ENCODE results near the gene TECTB. TPM values are rescaled to one million over a fixed set of nuclear protein-coding genes. Genes with fewer than 3 reads are reported as not detected.

The TECTB gene
- total RNA-seq, 5 donors from 2014 or later (not counting 1 experiment from before 2014, with no cell fraction given): not detected

GRCh38 chr10:112330607-112331160, 47.5 kb downstream of the TECTB start:
- peaks cover 0 to 2% (median 2%) of the 10 kb centered on the region in 3 donors for H3K4me1 Mint-ChIP-seq
- no peak overlapping the region for H3K4me3 ChIP-seq (ENCODE audit: control insufficient read depth in 1 of 2, extremely low read depth in 1 of 2, low read length in 1 of 2)
- H3K27me3 ChIP-seq (replicated peaks in 1 of 2; ENCODE audit: control insufficient read depth in 2 of 2, extremely low read depth in 1 of 2, insufficient read depth in 2 of 2, low read length in 1 of 2): peaks cover under 1 to 2% of the 10 kb centered on the region in 2 experiments
- DNase-seq (no peak), ATAC-seq (replicated peaks in 1 of 4) (no peak)
- WGBS (ENCODE audit: insufficient coverage): no CpG with 5 or more reads among the region's 1 CpG
- H3K4me3 Mint-ChIP-seq: no peak overlapping the region
- ChIA-PET POLR2A (no interaction called here), CTCF (no interaction called here)
- no peaks in the 10 kb centered on the region for H3K36me3 Mint-ChIP-seq
- no peak overlapping the region for H3K27ac Mint-ChIP-seq
- no peaks in the 10 kb centered on the region for H3K4me1 ChIP-seq (ENCODE audit: control insufficient read depth in 1 of 2, extremely low read depth in 1 of 2, insufficient read depth in 2 of 2, low read length in 2 of 2)
- H3K36me3 ChIP-seq (ENCODE audit: control insufficient read depth in 2 of 2, extremely low read depth in 1 of 2, insufficient read depth in 1 of 2, low read length in 1 of 2): no peaks in the 10 kb centered on the region
- H3K27me3 Mint-ChIP-seq: peaks cover 12 to 14% of the 10 kb centered on the region in 2 donors
- H3K9me3 Mint-ChIP-seq: no peaks in the 10 kb centered on the region
- no peaks in the 10 kb centered on the region for H3K9me3 ChIP-seq
- H3K27ac ChIP-seq (ENCODE audit: low read length): no peak overlapping the region

GRCh38 chr10:112332022-112332421, 48.8 kb downstream of the TECTB start:
- Histone ChIP-seq H3K27me3 (replicated peaks in 1 of 2; ENCODE audit: control insufficient read depth in 2 of 2, extremely low read depth in 1 of 2, insufficient read depth in 2 of 2, low read length in 1 of 2) (no peaks in the 10 kb centered on the region), H3K4me3 (ENCODE audit: control insufficient read depth in 1 of 2, extremely low read depth in 1 of 2, low read length in 1 of 2) (no peak overlapping the region), H3K9me3 (no peaks in the 10 kb centered on the region), H3K27ac (ENCODE audit: low read length) (no peak overlapping the region), H3K36me3 (ENCODE audit: control insufficient read depth in 2 of 2, extremely low read depth in 1 of 2, insufficient read depth in 1 of 2, low read length in 1 of 2) (no peaks in the 10 kb centered on the region), H3K4me1 (ENCODE audit: control insufficient read depth in 1 of 2, extremely low read depth in 1 of 2, insufficient read depth in 2 of 2, low read length in 2 of 2) (no peaks in the 10 kb centered on the region)
- POLR2A ChIA-PET: no interaction called here
- no CpG with 5 or more reads among the region's 3 CpGs for WGBS (ENCODE audit: insufficient coverage)
- no peaks in the 10 kb centered on the region for H3K36me3 Mint-ChIP-seq
- H3K4me3 Mint-ChIP-seq: no peak overlapping the region
- ATAC-seq (replicated peaks in 1 of 4) (no peak), DNase-seq (no peak)
- H3K27me3 Mint-ChIP-seq: peaks cover 6 to 10% of the 10 kb centered on the region in 2 donors
- H3K4me1 Mint-ChIP-seq: peaks cover 0 to 7% (median 6%) of the 10 kb centered on the region in 3 donors
- no peak overlapping the region for H3K27ac Mint-ChIP-seq
- CTCF ChIA-PET: no interaction called here
- H3K9me3 Mint-ChIP-seq: no peaks in the 10 kb centered on the region

GRCh38 chr10:112332509-112333228, 49.5 kb downstream of the TECTB start:
- no peaks in the 10 kb centered on the region for H3K4me1 ChIP-seq (ENCODE audit: control insufficient read depth in 1 of 2, extremely low read depth in 1 of 2, insufficient read depth in 2 of 2, low read length in 2 of 2)
- DNase-seq (no peak), ATAC-seq (replicated peaks in 1 of 4) (no peak)
- H3K9me3 Mint-ChIP-seq: no peaks in the 10 kb centered on the region
- WGBS (ENCODE audit: insufficient coverage): 79% methylated on average over 3 of the region's 5 CpGs
- no peak overlapping the region for H3K27ac ChIP-seq (ENCODE audit: low read length)
- no peaks in the 10 kb centered on the region for H3K27me3 ChIP-seq (replicated peaks in 1 of 2; ENCODE audit: control insufficient read depth in 2 of 2, extremely low read depth in 1 of 2, insufficient read depth in 2 of 2, low read length in 1 of 2)
- H3K9me3 ChIP-seq: no peaks in the 10 kb centered on the region
- no peak overlapping the region for H3K27ac Mint-ChIP-seq
- no peak overlapping the region for H3K4me3 ChIP-seq (ENCODE audit: control insufficient read depth in 1 of 2, extremely low read depth in 1 of 2, low read length in 1 of 2)
- no peaks in the 10 kb centered on the region for H3K36me3 Mint-ChIP-seq
- no peaks in the 10 kb centered on the region for H3K36me3 ChIP-seq (ENCODE audit: control insufficient read depth in 2 of 2, extremely low read depth in 1 of 2, insufficient read depth in 1 of 2, low read length in 1 of 2)
- ChIA-PET CTCF (interaction anchor here in 1 of 2 donors (0.7 kb wide), 1 partner anchor 25 kb away, joined by 3 read pairs; no protein-coding TSS in a partner anchor), POLR2A (no interaction called here)
- H3K4me3 Mint-ChIP-seq: no peak overlapping the region
- peaks cover 0 to 7% (median 6%) of the 10 kb centered on the region in 3 donors for H3K4me1 Mint-ChIP-seq
- H3K27me3 Mint-ChIP-seq: peaks cover 2 to 17% of the 10 kb centered on the region in 2 donors

GRCh38 chr10:112333452-112333851, 50.3 kb downstream of the TECTB start:
- H3K4me1 ChIP-seq (ENCODE audit: control insufficient read depth in 1 of 2, extremely low read depth in 1 of 2, insufficient read depth in 2 of 2, low read length in 2 of 2): no peaks in the 10 kb centered on the region
- ChIA-PET POLR2A (no interaction called here), CTCF (interaction anchor here (0.7 kb wide), 2 partner anchors 24 to 26 kb away, joined by 3 read pairs; no protein-coding TSS in a partner anchor)
- no peak overlapping the region for H3K27ac ChIP-seq (ENCODE audit: low read length)
- ATAC-seq (replicated peaks in 1 of 4) (no peak), DNase-seq (no peak)
- H3K27ac Mint-ChIP-seq: no peak overlapping the region
- H3K4me3 ChIP-seq (ENCODE audit: control insufficient read depth in 1 of 2, extremely low read depth in 1 of 2, low read length in 1 of 2): no peak overlapping the region
- H3K4me3 Mint-ChIP-seq: no peak overlapping the region
- 83% methylated on average over 2 of the region's 4 CpGs for WGBS (ENCODE audit: insufficient coverage)
- peaks cover 2 to 17% of the 10 kb centered on the region in 2 donors for H3K27me3 Mint-ChIP-seq
- H3K36me3 Mint-ChIP-seq: no peaks in the 10 kb centered on the region
- no peaks in the 10 kb centered on the region for H3K9me3 Mint-ChIP-seq
- peaks cover 0 to 7% (median 6%) of the 10 kb centered on the region in 3 donors for H3K4me1 Mint-ChIP-seq
- H3K9me3 ChIP-seq: no peaks in the 10 kb centered on the region
- H3K36me3 ChIP-seq (ENCODE audit: control insufficient read depth in 2 of 2, extremely low read depth in 1 of 2, insufficient read depth in 1 of 2, low read length in 1 of 2): no peaks in the 10 kb centered on the region
- H3K27me3 ChIP-seq (replicated peaks in 1 of 2; ENCODE audit: control insufficient read depth in 2 of 2, extremely low read depth in 1 of 2, insufficient read depth in 2 of 2, low read length in 1 of 2): no peaks in the 10 kb centered on the region

GRCh38 chr10:112335111-112335867, 52.1 kb downstream of the TECTB start:
- Histone ChIP-seq H3K9me3 (no peaks in the 10 kb centered on the region), H3K27ac (ENCODE audit: low read length) (no peak overlapping the region), H3K36me3 (ENCODE audit: control insufficient read depth in 2 of 2, extremely low read depth in 1 of 2, insufficient read depth in 1 of 2, low read length in 1 of 2) (no peaks in the 10 kb centered on the region), H3K27me3 (replicated peaks in 1 of 2; ENCODE audit: control insufficient read depth in 2 of 2, extremely low read depth in 1 of 2, insufficient read depth in 2 of 2, low read length in 1 of 2) (no peaks in the 10 kb centered on the region), H3K4me1 (ENCODE audit: control insufficient read depth in 1 of 2, extremely low read depth in 1 of 2, insufficient read depth in 2 of 2, low read length in 2 of 2) (no peaks in the 10 kb centered on the region), H3K4me3 (ENCODE audit: control insufficient read depth in 1 of 2, extremely low read depth in 1 of 2, low read length in 1 of 2) (no peak overlapping the region)
- H3K4me1 Mint-ChIP-seq: peaks cover 0 to 7% (median 6%) of the 10 kb centered on the region in 3 donors
- peaks cover 0 to 17% of the 10 kb centered on the region in 2 donors for H3K27me3 Mint-ChIP-seq
- H3K9me3 Mint-ChIP-seq: no peaks in the 10 kb centered on the region
- ChIA-PET POLR2A (no interaction called here), CTCF (no interaction called here)
- DNase-seq (no peak), ATAC-seq (replicated peaks in 1 of 4) (no peak)
- 42% methylated on average over 2 of the region's 5 CpGs for WGBS (ENCODE audit: insufficient coverage)
- H3K36me3 Mint-ChIP-seq: no peaks in the 10 kb centered on the region
- no peak overlapping the region for H3K27ac Mint-ChIP-seq
- no peak overlapping the region for H3K4me3 Mint-ChIP-seq

GRCh38 chr10:112335868-112336265, 52.7 kb downstream of the TECTB start:
- Mint-ChIP-seq H3K4me1 (peaks cover 0 to 7% (median 6%) of the 10 kb centered on the region in 3 donors), H3K36me3 (no peaks in the 10 kb centered on the region), H3K27ac (no peak overlapping the region), H3K9me3 (no peaks in the 10 kb centered on the region), H3K4me3 (no peak overlapping the region), H3K27me3 (peaks cover 0 to 17% of the 10 kb centered on the region in 2 donors)
- CTCF ChIA-PET: no interaction called here
- H3K4me3 ChIP-seq (ENCODE audit: control insufficient read depth in 1 of 2, extremely low read depth in 1 of 2, low read length in 1 of 2): no peak overlapping the region
- no peak for DNase-seq
- ATAC-seq (replicated peaks in 1 of 4): no peak
- no peak overlapping the region for H3K27ac ChIP-seq (ENCODE audit: low read length)
- H3K36me3 ChIP-seq (ENCODE audit: control insufficient read depth in 2 of 2, extremely low read depth in 1 of 2, insufficient read depth in 1 of 2, low read length in 1 of 2): no peaks in the 10 kb centered on the region
- no peaks in the 10 kb centered on the region for H3K4me1 ChIP-seq (ENCODE audit: control insufficient read depth in 1 of 2, extremely low read depth in 1 of 2, insufficient read depth in 2 of 2, low read length in 2 of 2)
- no peaks in the 10 kb centered on the region for H3K9me3 ChIP-seq
- WGBS (ENCODE audit: insufficient coverage): 0% methylated on average over 1 of the region's 4 CpGs
- POLR2A ChIA-PET: no interaction called here
- no peaks in the 10 kb centered on the region for H3K27me3 ChIP-seq (replicated peaks in 1 of 2; ENCODE audit: control insufficient read depth in 2 of 2, extremely low read depth in 1 of 2, insufficient read depth in 2 of 2, low read length in 1 of 2)

All from T-cell (primary cell).